Pancreas (tissue), 10 donors: Measurements from ENCODE around the gene ELP5. TPM values are rescaled to one million over a fixed set of nuclear protein-coding genes. Genes with fewer than 3 reads are reported as not detected.

Source experiments
- ATAC-seq, 4 donors: fragments of 200-7000 bp; cut with Tn5 transposase; one replicate each; pipeline versions ENCODE4 v1.8.0 to v1.9.1; 2020; ENCODE audit warnings: mild to moderate bottlenecking in 4 of 4, moderate library complexity in 4 of 4
- DNase-seq, 6 donors: peaks; one replicate each; pipeline ENCODE4 v3.0.0-alpha.2; 2020
- FAIRE-seq: peaks from 2 replicates; lab custom pipeline; 2012; peaks lifted over from hg19 to GRCh38; lab: Jason Lieb, UNC
- H3K27ac ChIP-seq, 4 donors: fragments of 200-600 bp; sonication (generic); 1 replicate in 3 of 4; 2 replicates in 1 of 4; pipeline versions ENCODE4 v1.5.0 to v1.8.0; 2020
- H3K27me3 ChIP-seq, 4 donors: fragments of 200-600 bp; one replicate each; pipeline ENCODE4 v1.8.0; 2021
- H3K36me3 ChIP-seq, 3 donors: fragments of 200-600 bp; sonication (generic) in 1 of 3; one replicate each; pipeline versions ENCODE4 v1.5.0 to v1.8.0; 2020 to 2021
- H3K4me1 ChIP-seq, 3 donors: fragments of 200-600 bp; one replicate each; pipeline ENCODE4 v1.8.0; 2021
- H3K4me3 ChIP-seq, 4 donors: fragments of 200-600 bp; sonication (generic) in 2 of 4; one replicate each; pipeline versions ENCODE4 v1.5.0 to v1.8.0; 2020 to 2021
- H3K9me3 ChIP-seq, 4 donors: fragments of 200-600 bp; one replicate each; pipeline ENCODE4 v1.8.0; 2021
- WGBS, 2 donors: extraction: QIAGEN DNeasy Blood & Tissue Kit; methylation state at CpG; one replicate each; pipeline ENCODE4 v1.1.7; 2013; 5-methylcytosine and 5-hydroxymethylcytosine counted together
- intact Hi-C, 3 donors: fragments of 100-400 bp; cut with DNase I; formaldehyde crosslinking; loops; one replicate each; pipeline versions ENCODE4 v1.11.1 to v1.14.2; 2022
- polyA plus RNA-seq, 2 donors: library from polyadenylated mRNA; stranded (reverse); fragments of 200-250 nt; gene quantifications; one replicate each; pipeline ENCODE4 v1.2.3, GENCODE V29; 2013
- total RNA-seq, 6 donors: library from RNA; stranded (reverse); fragmentation: NEBNext Ultra II Directional in 4 of 6; extraction: Animal tissue kit (Norgen Biotek cat#: 25700) in 4 of 6; gene quantifications; one replicate each; pipeline versions ENCODE4 v1.2.1 to v1.2.4, GENCODE V29; 2021 to 2023
- TF ChIP-seq, protein P1 (sequence below), 4 donors: fragments of 200-600 bp; sonication (generic) in 3 of 4; IDR thresholded peaks; one replicate each; pipeline versions ENCODE4 v1.5.0 to v1.8.0; 2021; ENCODE audit warnings: antibody characterized with exemption in 4 of 4
- donor health status: healthy with polysubstance abuse.
- donor health status: DM: no; HTN: no; CAD: no; lungs with moderate emphysema.
- donor health status: DM: no; HTN: no; CAD: no.
- donor health status: control.
- donor health status: control.
- donor health status: Bipolar disorder and iron deficiency.
- donor health status: DM: yes; HTN: yes; CAD: no.
- donor health status: DM: no; HTN: no; CAD: no.
- donor health status: DM: no; HTN: no; CAD: no.
- donor health status: DM: yes; HTN: yes; CAD: no.

ELP5 gene
- total and polyA plus RNA-seq, 8 donors: 11.7 to 41.1 (median 19.5) TPM

GRCh38 chr17:7234083-7234951 lies 17.7 kb upstream of the ELP5 start, which contains the start of gene DVL2:
DVL2 (minus strand) TSS chr17:7234517; CDS start chr17:7234262, 255 bp downstream.
- FAIRE-seq (no peak), ATAC-seq (peak; percentile 61 to 74 (median 67)), DNase-seq (peak; percentile 95 to 98 (median 96))
- Histone ChIP-seq H3K27me3 (no peaks in the 10 kb centered on the region), H3K9me3 (no peaks in the 10 kb centered on the region), H3K36me3 (peaks cover 0 to 8% (median 4%) of the 10 kb centered on the region in 3 donors), H3K27ac (peak within 1 kb of the TSS; percentile 63 to 87 (median 80)), H3K4me1 (peaks cover 3 to 34% (median 3%) of the 10 kb centered on the region in 3 donors), H3K4me3 (peak within 1 kb of the TSS; percentile 59 to 92 (median 79))
- WGBS, 2 donors: 0% methylated on average over 72 of the region's 72 CpGs
- TF ChIP-seq, protein P1, sequence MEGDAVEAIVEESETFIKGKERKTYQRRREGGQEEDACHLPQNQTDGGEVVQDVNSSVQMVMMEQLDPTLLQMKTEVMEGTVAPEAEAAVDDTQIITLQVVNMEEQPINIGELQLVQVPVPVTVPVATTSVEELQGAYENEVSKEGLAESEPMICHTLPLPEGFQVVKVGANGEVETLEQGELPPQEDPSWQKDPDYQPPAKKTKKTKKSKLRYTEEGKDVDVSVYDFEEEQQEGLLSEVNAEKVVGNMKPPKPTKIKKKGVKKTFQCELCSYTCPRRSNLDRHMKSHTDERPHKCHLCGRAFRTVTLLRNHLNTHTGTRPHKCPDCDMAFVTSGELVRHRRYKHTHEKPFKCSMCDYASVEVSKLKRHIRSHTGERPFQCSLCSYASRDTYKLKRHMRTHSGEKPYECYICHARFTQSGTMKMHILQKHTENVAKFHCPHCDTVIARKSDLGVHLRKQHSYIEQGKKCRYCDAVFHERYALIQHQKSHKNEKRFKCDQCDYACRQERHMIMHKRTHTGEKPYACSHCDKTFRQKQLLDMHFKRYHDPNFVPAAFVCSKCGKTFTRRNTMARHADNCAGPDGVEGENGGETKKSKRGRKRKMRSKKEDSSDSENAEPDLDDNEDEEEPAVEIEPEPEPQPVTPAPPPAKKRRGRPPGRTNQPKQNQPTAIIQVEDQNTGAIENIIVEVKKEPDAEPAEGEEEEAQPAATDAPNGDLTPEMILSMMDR (IDR thresholded peaks at IDR 0.05): no peak
- intact Hi-C loops: no loop called here

GRCh38 chr17:7235693-7236665 lies 16.0 kb upstream of the ELP5 start:
- 75 to 77% methylated on average over 22 of the region's 22 CpGs for WGBS, 2 donors
- H3K4me1 ChIP-seq: peaks cover 15 to 46% (median 16%) of the 10 kb centered on the region in 3 donors
- TF ChIP-seq, protein P1 (IDR thresholded peaks at IDR 0.05): no peak
- H3K9me3 ChIP-seq: no peaks in the 10 kb centered on the region
- ATAC-seq (no peak), DNase-seq (peak in 4 of 6 donors; percentile 19 to 45 (median 43)), FAIRE-seq (no peak)
- H3K27me3 ChIP-seq: no peaks in the 10 kb centered on the region
- no peak overlapping the region for H3K4me3 ChIP-seq
- intact Hi-C loops: no loop called here
- H3K27ac ChIP-seq: no peak overlapping the region
- H3K36me3 ChIP-seq: peaks cover 0 to 3% (median 0%) of the 10 kb centered on the region in 3 donors

DNA sequence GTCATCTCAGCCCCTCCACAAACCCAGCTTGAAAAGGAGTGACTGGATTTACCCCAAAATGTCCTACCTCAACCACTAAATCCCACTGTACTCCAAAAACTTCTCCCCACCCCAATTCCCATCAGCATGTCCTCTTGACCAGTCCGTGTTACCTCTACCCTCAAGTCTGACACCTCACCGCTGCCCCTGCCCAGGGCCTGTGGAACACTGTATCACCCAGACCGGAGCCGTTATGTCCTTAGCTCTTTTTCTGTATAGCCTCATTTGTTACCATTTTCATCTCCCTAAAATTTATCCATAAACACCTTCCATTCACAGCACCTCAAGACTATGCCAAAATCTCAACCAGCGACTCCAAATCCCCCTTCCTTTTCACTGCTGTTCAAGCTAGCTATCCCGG lies 15.2 kb upstream of the ELP5 start:
- peaks cover 17 to 47% (median 17%) of the 10 kb centered on the region in 3 donors for H3K4me1 ChIP-seq
- H3K27me3 ChIP-seq: no peaks in the 10 kb centered on the region
- no peak for FAIRE-seq
- no peak overlapping the region for H3K4me3 ChIP-seq
- peaks cover 0 to 3% (median 0%) of the 10 kb centered on the region in 3 donors for H3K36me3 ChIP-seq
- no peak for ATAC-seq
- H3K9me3 ChIP-seq: no peaks in the 10 kb centered on the region
- WGBS, 2 donors: 79 to 85% methylated on average over 6 of the region's 6 CpGs
- peak overlapping the region in 3 of 4 donors; percentile 67 to 88 (median 86) for H3K27ac ChIP-seq
- intact Hi-C loops: no loop called here
- TF ChIP-seq, protein P1 (IDR thresholded peaks at IDR 0.05): no peak
- DNase-seq: peak in 1 of 6 donors; percentile 17

DNA sequence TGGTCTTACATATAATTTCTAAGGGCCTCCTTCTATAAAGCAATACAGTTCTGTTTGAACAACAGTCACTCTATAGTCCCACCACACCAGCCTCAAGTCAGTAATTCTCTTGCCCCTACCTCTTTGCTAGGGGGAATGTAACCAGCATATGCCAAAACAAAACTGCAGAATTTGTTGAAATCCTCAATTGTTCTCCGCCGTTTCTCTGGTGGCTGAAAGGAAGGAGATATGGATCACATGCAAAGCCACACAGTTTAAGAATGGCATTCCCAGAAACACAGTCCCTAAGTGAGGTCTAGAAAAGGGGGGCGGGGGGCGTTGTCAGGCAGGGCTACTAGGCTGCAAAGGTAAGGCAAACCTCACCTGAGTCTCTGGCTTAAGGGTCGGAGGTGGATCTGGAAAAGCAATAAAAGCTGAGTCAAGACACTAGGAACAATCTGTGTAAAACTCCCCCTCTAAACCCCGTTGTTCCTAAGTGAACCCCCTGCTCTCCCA lies 14.7 kb upstream of the ELP5 start:
- Histone ChIP-seq H3K4me3 (peak overlapping the region; percentile 77 to 86 (median 80)), H3K9me3 (no peaks in the 10 kb centered on the region), H3K36me3 (peaks cover 0 to 3% (median 0%) of the 10 kb centered on the region in 3 donors), H3K27ac (peak overlapping the region; percentile 57 to 88 (median 76)), H3K27me3 (no peaks in the 10 kb centered on the region), H3K4me1 (peaks cover 17 to 43% (median 17%) of the 10 kb centered on the region in 3 donors)
- 15 to 22% methylated on average over 6 of the region's 6 CpGs for WGBS, 2 donors
- ATAC-seq: no peak
- DNase-seq: no peak
- TF ChIP-seq, protein P1 (IDR thresholded peaks at IDR 0.05): no peak
- intact Hi-C loops: no loop called here
- no peak for FAIRE-seq
